Stimulated activated CD4-positive, alpha-beta T cell treated with anti-CD3 and anti-CD28 coated beads, Interleukin-4, amount 100 ng/mL, for 48 hours (primary cell): Measurements from ENCODE around the gene MYO3B.
"Not testable (repeated sequence)": the region's sequence is repeated elsewhere in the genome, so short reads cannot be mapped to it uniquely, and the experiment has no call there.

Source experiments
- DNase-seq, 2 donors: peaks; one replicate each; pipeline ENCODE4 v3.0.0-alpha.2; 2020; ENCODE audit warnings: low read depth in 2 of 2

Gene MYO3B

DNA sequence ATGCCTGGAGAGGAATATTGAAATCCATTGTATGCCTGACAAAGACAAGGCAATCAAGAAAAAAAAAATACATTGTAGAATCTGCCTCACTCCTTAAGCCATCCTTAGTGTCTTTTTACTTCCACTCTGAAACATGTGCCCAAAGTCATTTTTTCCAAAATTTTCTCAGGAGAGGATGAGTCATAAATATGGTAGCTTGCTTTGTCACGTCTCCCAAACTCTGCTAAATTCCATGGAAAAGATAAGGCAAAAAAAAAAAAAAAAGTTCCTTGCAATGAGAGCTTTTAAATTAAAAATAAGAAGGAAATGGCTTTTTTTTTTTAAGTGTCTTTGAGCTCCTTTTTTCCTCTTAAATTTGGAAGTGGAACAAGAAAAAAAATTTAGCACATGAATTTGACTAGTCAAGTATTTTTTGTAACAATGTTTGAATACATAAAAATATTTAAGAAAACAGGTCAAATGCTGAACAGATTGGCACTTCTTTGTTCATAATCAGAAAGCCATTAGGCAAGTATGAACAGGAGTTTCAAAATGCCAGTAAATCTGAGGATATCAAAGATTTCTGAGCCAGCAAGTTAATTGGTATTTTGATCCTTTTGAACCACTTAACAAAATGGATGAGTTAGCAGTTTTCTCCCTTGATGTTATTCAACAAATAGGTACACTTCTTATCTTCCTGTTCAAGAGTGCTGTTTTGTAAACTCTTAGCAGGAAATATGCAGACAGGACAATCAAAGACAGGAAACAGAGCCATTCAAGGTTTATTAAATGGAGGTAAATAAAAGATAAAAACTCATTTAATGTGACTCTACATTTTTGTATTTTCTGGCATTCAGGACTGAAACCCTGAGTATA, 289.8 kb downstream of the MYO3B start:
- no peak for DNase-seq

DNA sequence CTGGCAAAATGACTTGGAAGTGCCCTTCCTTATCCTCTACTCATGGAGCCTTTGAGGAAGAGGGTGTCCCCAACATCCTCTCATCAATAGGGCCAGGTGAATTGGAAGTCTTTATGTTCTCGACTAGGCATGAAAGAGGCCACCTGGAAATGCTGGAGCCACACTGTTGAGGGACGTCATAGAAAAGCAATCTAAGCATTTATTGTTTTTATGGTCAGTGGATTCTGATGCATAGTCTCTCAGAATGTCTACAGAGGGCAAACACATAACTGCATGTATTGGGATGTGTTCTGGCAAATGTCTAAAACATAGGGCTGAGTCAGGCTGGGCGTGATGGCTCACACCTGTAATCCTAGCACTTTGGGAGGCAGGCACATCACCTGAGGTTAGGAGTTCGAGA, 290.6 kb downstream of the MYO3B start:
- DNase-seq: no peak

DNA sequence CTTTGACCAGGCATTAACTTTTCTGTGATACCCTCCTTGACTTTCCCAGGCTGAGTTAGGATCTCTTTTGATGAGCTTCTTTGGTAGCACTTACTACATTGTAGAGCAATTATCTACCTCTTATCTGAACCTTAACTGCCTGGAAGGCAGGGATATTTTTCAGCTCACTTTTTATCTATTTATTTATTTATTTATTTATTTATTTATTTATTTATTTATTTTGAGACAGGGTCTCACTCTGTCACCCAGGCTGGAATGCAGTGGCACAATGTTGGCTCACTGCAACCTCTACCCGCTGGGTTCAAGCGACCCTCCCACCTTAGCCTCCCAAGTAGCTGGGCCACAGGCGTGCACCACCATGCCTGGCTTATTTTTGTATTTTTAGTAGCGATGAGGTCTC, 294.6 kb downstream of the MYO3B start:
- not testable (repeated sequence) for DNase-seq

DNA sequence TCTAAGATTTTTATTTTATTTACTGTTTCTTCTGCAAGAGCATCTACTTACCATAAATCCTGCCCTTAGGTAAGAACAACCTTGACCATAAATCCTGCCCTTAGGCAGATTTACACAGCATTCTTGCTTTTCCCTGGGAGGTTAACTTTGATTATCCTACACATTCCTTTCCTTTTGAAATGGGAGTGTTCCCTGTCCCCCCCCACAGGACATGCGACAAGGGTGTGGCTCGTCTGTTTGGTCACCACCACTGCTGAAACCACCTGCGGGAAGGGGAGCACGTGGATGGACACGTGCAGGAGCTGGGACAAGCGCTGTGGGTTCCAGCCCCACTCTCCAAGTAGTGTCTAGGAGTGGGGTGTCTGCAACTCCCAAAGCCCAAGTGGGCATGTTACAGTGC, 297.9 kb downstream of the MYO3B start:
- no peak for DNase-seq

DNA sequence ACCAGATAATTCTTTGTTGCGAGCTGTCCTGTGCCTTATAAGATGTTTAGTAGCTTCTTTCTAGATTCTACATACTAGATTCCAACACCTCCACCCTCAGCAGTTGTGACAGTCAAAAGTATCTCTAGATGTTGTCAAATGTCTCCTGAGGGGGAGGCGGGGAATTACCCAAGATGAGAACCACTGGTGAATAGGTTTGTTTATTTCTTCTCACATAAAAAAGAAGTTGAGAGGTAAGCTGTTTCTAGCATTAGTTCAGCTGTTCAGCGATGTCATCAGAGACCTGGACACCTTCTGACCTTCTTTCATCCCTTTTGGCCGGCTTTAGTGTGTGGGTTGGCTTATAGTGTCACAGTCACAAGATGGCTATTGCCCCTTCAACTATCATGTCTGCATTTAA, 299.7 kb downstream of the MYO3B start:
- no peak for DNase-seq

DNA sequence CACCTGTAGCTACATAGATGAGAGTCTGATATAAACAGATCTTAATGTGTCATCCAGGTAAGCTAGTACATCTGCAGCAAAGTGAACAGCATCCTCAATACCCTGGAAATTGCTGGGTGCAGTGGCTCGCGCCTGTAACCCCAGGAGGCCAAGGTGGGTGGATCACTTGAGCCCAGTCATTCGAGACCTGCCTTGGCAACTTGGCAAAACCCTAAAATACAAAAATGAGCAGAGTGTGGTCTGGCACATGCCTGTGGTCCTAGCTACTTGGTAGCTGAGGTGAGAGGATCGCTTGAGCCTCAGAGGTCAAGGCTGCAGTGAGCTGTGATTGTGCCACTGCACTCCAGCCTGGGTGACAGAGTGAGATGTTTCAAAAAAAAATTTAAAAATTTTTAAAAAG, 303.3 kb downstream of the MYO3B start:
- peak in 1 of 2 donors; percentile 0 for DNase-seq

DNA sequence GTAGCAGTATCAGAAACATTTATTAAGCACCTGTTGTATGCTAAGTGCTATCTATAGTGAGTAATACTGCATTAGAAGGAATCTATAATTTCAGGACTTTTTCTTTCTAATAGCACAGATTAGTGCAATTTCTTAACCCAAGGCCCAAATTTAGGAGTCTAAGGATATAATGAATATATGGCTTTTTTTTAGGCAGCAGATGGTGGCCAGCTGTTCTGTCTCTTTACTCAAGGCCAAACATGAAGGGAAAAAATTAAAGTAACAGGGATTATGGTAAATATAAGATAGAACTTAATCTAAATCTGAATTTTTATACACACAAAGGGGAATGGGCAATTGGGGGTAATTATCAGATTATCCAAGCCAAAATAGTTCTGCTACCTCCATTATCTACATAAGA, 306.6 kb downstream of the MYO3B start:
- DNase-seq: no peak

DNA sequence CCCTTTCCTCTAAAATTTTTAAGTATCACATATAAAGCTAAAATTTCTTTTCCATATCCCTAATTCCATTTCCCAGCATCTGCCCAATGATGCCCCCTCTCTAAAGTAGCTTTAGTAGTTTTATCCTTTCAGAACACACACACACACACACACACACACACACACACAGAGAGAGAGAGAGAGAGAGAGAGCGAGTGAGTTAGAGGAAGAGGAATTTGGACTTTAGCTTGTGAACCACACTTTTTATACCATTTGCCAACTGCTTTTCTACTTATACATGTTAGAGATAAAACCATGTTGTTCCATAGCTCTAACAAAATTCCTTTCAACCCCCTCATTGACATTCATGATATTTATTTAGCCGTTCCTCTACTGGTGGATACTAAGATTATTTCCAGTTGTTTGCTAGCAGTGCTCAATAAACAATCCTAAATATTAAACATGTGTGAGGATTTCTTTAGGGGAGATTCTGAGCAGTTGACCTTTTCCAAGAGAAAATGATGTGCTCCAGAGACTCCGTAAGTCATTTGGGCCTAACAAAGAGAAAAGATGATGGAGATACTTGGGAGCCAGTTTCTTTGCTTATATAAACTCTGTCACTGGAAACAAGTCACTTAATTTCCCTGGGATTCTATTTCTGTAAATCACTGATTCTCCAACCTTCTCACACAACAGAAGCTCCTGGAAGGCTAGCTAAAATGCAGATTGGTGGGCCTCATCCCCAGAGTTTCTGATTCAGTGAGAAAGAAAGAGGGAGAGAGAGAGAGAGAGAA, 307.5 kb downstream of the MYO3B start:
- no peak for DNase-seq

DNA sequence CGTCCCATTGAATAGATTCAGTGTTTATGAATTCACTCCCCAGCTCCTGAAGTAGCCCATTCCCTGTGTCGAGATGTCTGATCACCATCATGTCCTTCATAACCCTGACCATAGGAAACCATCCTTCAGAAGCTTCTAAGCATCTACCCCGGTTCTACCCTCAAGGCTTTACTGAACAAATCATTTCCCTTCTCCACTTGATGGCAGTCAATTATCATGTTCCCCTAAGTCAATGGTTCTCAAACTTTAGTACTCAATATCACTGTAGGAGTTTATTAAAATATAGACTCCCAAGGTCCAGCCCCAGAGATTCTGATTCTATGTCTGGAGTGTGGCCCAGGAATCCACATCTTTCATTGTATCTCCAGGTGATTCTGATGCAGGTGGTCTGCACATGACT, 308.8 kb downstream of the MYO3B start:
- DNase-seq: no peak

DNA sequence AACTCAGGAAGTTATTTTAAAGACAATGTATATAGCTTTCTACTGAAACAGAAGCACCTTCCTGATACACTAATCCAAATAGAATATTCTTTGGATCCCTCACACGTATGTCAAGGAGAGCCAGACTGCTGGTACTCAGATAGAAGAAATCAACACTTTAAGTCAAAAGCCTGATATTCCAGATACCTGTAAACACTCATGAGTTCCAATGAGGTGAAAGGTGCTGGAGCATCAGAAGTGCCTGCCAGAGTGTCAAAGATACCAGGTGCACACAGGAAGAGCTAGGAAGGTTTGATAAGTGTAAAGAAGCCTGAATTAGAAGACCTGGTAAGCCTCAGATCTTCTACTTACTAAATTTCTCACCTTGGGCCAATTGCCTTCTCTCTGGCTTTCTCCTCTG, 310.9 kb downstream of the MYO3B start:
- no peak for DNase-seq

DNA sequence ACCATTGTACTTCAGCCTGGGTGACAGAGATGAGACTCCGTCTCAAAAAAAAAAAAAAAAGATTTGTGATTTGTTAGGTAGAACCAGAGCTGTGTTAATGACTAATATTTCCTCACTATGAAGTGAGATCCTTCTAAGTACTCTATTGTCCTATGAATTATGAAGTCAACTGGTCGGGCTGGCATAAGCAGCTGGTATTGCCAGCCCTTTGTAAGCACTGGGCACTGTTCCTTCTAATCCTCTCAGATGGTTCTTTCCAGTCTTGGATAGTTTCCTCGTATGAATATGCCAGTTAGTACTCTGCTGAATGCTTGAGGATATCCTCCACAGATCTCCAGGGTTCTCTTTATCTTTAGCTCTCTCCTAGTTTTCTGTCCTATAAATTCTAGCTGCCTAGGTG, 314.1 kb downstream of the MYO3B start:
- DNase-seq: no peak

DNA sequence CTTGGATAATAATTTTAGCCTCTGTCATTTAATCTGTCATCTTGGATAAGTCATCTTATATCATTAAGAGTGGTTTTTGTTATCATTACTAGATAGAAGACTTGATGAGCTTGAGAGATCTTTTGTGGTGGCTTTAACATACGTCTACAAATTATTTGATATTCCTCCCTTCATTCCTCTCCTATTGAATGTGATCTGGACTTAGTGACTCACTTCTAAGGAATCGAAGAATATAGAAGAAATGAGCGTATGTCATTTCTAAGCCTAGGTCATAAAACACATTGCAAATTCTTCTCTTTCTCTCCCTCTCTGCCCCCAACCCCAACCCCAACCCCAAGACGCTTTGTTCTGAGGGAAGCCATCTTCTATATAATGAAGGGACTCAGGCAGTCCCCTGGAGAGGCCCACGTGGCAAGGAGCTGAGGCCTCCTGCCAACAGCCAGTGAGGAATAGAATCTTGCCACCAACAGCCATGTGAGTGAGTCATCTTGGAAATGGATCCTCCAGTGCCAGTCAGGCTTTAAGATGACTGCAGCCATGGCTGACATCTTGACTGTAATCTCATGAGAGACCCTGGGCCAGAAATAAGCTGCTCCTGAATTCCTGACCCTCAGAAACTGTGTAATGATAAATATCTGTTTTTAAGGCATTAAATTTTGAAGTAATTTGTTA, 315.6 kb downstream of the MYO3B start:
- no peak for DNase-seq

DNA sequence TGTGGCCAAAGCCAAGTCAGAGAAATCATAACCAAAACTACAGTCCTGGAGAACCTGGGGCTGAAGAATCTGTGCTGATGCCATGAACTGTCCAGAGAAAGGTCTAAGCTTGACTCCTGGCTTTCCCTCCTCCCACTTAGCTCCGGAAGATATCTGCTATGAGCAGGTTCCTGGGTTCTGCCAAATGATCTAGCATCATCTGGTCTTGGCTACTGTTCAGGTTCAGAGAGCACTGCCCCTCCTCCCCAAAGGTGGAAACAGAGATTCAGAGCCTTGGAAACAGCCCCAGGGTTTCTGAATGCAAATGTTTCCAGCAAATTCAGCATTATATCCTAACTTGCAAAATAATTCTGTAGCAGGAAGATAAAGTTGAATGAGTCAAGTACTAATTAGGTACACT, 317.9 kb downstream of the MYO3B start:
- no peak for DNase-seq

DNA sequence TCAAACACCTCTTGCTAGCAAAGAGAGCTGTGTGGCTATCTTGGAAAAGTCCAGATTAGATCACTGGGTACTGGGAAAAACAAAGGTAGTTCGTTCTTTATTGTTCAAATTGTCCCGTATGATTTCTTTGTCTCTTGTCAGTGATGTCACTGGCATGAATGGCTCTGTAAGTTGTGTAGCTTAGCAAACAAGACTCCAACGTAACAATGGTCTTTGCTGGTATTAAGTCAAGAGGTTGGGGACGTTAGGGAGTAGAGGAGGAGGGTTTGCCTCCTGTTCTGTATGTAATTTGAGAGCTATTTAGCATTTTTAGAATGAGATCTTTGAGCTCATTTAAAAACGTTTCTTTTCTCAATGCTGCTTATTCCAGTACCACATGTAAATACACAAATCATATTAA, 320.7 kb downstream of the MYO3B start:
- DNase-seq: no peak

DNA sequence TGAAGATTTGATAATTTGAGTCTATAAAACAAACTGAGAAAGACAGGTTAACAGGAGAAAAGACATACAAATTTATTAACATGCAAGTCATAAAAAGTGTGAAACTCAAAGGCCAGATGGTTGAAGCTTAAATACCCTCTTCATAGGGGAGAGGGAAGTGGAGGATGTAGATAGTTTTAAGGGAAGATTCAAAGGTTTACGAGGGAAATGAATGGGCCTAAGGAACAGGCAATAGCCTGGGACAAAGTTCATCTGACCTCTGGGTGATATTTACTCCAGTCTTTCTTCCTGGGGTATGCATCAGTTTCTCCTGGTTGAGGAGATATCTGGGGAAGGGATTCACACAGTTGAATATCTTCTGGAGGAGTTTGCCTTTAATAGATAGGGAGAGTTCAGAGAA, 322.2 kb downstream of the MYO3B start:
- no peak for DNase-seq

DNA sequence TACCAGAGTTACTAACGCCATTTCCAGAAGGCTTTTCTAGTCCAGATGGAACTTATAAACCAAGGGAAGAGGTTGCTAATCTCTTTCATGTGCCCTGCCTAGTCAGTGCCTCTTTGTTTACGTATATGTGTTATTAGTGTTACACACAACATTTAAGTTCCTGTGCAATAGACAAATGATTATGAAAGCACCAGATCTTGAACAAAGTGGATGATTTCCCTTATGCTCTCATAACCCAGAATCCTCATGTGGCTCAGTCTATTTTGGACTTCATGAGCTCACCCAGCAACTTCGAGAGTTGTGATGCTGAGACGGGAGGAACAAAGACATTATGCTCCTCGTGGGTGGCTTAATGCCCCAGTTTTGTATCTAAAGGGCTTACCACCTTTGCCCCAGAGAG, 322.8 kb downstream of the MYO3B start:
- DNase-seq: no peak

DNA sequence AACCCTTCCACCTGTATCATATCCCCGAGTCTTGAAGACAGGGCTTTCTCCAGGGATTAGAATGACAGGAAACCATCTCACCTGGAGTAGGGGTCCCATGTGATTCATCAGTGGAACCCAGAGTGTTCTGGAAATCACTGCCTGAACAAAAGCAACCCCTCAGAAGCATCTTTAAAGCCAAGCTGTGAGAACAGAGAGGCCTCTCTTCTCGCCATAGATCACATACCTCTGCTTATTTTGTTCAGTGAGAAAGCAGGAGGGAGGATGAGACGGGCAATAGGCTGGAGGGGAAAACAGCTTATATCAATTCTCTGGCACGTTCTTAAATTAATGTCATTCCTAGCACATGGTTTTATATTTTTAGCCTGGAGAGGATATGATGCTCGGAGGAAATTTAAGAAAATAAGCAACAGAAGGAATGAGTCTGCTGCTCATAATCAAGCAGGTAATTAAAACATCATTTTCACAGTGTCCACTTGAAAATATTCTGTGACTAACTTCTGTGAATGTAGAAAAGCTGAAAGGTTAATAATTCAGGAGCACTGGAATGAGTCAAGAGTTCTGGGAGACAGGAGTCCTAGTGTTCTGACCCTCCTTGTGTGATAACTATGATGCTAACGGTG, 323.6 kb downstream of the MYO3B start:
- DNase-seq: no peak

DNA sequence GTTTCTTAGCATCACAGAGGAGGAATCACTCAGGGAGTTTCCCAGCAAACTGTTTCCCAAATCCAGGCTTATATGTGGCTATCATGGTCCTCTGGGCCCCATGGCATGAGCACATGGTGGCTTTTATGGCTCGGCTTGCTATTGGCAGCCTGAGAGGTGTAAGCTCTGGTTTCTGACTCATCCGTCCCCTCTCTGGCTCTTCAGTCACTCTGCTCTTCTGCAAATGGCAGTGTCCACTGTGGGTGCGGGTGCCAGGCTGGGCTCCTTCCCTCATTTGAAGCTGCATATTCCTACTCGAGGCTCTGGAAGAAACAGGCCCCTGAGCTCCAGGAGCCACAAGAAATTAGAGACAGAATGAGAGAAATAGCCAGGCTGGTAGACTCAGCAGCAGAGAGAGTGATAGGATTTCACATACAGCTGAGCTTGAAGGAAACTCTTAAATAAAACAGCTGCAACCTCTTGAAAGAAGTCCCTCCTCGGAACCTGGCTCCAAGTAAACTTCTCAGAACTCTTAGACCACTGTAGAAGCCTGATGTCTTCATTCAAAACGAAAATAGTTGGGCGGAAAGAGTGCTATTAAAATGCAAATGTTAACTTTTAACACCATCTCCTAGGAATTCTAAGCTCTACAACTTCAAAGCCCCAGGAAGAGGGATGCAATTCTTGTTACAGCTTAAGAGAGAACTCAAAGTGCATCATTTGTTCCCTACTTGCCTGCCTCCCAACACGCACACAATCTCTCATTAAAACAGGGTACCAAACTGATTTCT, 324.6 kb downstream of the MYO3B start:
- no peak for DNase-seq

DNA sequence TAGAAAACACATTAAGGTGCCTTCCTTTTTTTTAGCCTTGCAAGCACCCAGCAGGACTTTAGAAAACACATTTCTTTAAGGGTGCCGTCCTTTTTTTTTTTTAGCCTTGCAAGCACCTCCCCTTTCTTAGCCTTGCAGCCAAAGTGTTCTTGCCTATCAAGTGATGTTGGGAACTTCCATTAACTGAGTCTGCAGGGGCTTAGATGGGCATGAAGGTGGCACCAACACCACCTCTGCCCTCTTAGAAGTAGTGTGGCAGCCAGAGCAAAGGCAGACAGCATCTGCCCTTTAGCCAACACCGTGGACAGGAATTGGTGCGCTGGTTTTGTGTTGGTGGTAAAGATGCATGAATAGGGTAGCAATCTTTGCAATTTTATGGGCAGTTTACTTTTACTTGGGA, 325.6 kb downstream of the MYO3B start:
- no peak for DNase-seq

DNA sequence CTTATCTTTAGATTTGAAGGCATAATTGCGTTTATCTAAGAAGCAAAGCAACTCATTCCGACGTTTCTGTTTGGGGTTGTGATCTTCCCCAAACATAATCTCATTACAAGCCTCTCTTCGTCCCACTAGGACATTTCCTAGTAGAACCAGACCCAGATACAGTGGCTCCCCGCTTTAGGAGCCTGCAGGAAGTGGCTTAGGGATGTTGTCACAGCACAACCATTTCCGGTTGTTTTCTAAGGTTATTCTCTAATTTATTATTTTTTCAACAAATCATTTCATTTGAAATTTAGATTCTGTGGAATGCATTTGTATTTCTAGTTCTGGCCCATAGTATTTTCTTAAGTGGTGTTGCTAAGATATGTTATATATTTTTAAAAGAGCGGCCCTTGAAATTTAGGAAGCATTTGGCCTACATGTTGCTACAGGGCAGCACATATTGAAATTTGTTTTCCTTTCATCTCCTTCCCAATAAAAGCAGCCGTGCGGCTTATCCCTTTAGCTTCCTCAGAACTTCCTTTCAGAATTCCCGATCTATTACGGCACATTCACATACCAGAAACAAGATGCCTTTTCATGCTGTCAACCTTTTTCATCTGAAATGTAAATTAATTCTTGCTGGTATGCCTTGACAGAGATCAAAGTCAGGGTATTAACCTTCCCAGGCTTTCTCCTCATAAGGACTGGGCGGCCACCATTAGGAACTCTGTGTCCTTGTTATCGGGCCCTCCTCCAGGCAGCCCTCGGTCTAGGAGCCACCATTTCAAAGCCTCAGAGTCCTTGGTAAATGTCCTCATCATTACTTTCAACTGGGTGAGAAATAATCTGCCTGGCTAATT, 326.2 kb downstream of the MYO3B start:
- DNase-seq: no peak

DNA sequence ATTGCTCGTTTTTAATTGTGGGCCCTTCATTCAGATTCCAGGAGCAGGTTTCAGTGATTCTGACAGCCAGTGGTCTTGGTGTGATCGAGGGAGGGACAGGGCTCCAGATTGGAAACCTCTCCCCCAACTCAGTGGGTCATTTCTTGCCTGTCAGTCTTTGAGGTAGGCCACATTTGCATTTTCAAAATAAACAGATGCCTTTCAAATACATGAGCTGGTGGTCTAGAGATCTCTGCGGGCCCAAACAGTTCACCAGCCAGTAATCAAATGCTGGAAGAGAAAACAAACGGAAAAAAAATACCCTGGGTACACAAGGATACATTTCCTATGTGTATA, 326.8 kb downstream of the MYO3B start:
- no peak for DNase-seq
